HG02678 (cell line): ENCODE data around the gene DEPDC4.
"Not testable (repeated sequence)": the region's sequence is repeated elsewhere in the genome, so short reads cannot be mapped to it uniquely, and the experiment has no call there.

Source experiments
- ATAC-seq: cut with Tn5 transposase; IDR thresholded peaks from one replicate; pipeline ENCODE4 v1.9.1; 2021; ENCODE audit warnings: mild to moderate bottlenecking, moderate library complexity; ENCODE audit not compliant: unreplicated experiment

Gene DEPDC4

GRCh38 chr12:100266835-100267602 is at the start of gene DEPDC4, which contains the start of gene SCYL2:
Gene DEPDC4, minus strand, starts transcription at chr12:100267079. Its CDS starts 3 bp downstream, at chr12:100267076.
Gene SCYL2, plus strand, starts transcription at chr12:100267177. Its CDS starts 15,794 bp downstream, at chr12:100282971.
- ATAC-seq, result peak; percentile 89

GRCh38 chr12:100311317-100311716 is 44.4 kb upstream of the DEPDC4 start:
- no peak for ATAC-seq

- not testable (repeated sequence) for ATAC-seq
Observed at GRCh38 chr12:100308138-100308537, 41.3 kb upstream of the DEPDC4 start.

GRCh38 chr12:100304334-100304733 is 37.5 kb upstream of the DEPDC4 start:
- ATAC-seq, result not testable (repeated sequence)

GRCh38 chr12:100303831-100304230 is 37.0 kb upstream of the DEPDC4 start:
- ATAC-seq, result no peak

- ATAC-seq, result no peak
Observed at GRCh38 chr12:100302081-100302480, 35.2 kb upstream of the DEPDC4 start.

- no peak for ATAC-seq
Observed at GRCh38 chr12:100295764-100296555, 29.1 kb upstream of the DEPDC4 start.

GRCh38 chr12:100294366-100294765 is 27.5 kb upstream of the DEPDC4 start:
- not testable (repeated sequence) for ATAC-seq

- ATAC-seq, result no peak
Observed at GRCh38 chr12:100293017-100293416, 26.1 kb upstream of the DEPDC4 start.

- no peak for ATAC-seq
Observed at GRCh38 chr12:100290016-100290415, 23.1 kb upstream of the DEPDC4 start.

GRCh38 chr12:100289038-100289437 is 22.2 kb upstream of the DEPDC4 start:
- ATAC-seq, result no peak

- ATAC-seq, result not testable (repeated sequence)
Observed at GRCh38 chr12:100284556-100284955, 17.7 kb upstream of the DEPDC4 start.

- ATAC-seq, result no peak
Observed at GRCh38 chr12:100279607-100280244, 12.8 kb upstream of the DEPDC4 start.

GRCh38 chr12:100279159-100279558 is 12.3 kb upstream of the DEPDC4 start:
- no peak for ATAC-seq

- ATAC-seq, result no peak
Observed at GRCh38 chr12:100274291-100274690, 7.4 kb upstream of the DEPDC4 start.

- ATAC-seq, result no peak
Observed at GRCh38 chr12:100273782-100274181, 6.9 kb upstream of the DEPDC4 start.

- no peak for ATAC-seq
Observed at GRCh38 chr12:100268835-100269564, 2.1 kb upstream of the DEPDC4 start.

- ATAC-seq, result peak; percentile 16
Observed at GRCh38 chr12:100267603-100268281, 863 bp upstream of the DEPDC4 start.

GRCh38 chr12:100266585-100266834 is 369 bp downstream of the DEPDC4 start:
- peak; percentile 81 for ATAC-seq
